Subcutaneous adipose tissue (tissue), 4 donors: ENCODE results near the gene TELO2. TPM values are rescaled to one million over a fixed set of nuclear protein-coding genes. Genes with fewer than 3 reads are reported as not detected.

Experiments
- CTCF ChIP-seq: fragments of 450-650 bp; IDR thresholded peaks from one replicate; pipeline ENCODE4 v1.5.1; 2016; ENCODE audit warnings: low read depth, mild to moderate bottlenecking, control low read depth, antibody characterized with exemption, moderate library complexity
- total RNA-seq, 4 donors: library from RNA; depleted of rRNA; stranded (reverse); fragments of >200 nt; gene quantifications; one replicate each; pipeline ENCODE4 v1.1.0, GENCODE V29; 2016

TELO2 gene
- total RNA-seq, 4 donors from 2014 or later, result 7.5 to 42.4 (median 10.2) TPM

- no peak for TF ChIP-seq CTCF
Measured at GRCh38 chr16:1453316-1453715, 39.8 kb upstream of the TELO2 start.

GRCh38 chr16:1454561-1454960 is 38.6 kb upstream of the TELO2 start:
- no peak for TF ChIP-seq CTCF

GRCh38 chr16:1455190-1456171 is 37.7 kb upstream of the TELO2 start:
- TF ChIP-seq CTCF, result no peak

- TF ChIP-seq CTCF, result no peak
Measured at GRCh38 chr16:1456951-1457350, 36.2 kb upstream of the TELO2 start.

GRCh38 chr16:1457489-1458245 is 35.5 kb upstream of the TELO2 start:
- no peak for TF ChIP-seq CTCF

- no peak for TF ChIP-seq CTCF
Measured at GRCh38 chr16:1458336-1458976, 34.7 kb upstream of the TELO2 start.

- TF ChIP-seq CTCF, result no peak
Measured at GRCh38 chr16:1458977-1459341, 34.2 kb upstream of the TELO2 start.
